Heart left ventricle (tissue), 13 donors: Measurements from ENCODE around the gene DYNLT1.

Experiments used
- POLR2A ChIP-seq, 2 donors: fragments of 450-650 bp; IDR thresholded peaks; one replicate each; pipeline ENCODE4 v1.6.1; 2017; ENCODE audit warnings: antibody characterized with exemption in 2 of 2, mild to moderate bottlenecking in 2 of 2, moderate library complexity in 2 of 2
- TF ChIP-seq, protein P1 (sequence below), 12 donors: fragments of 200-600 bp; sonication (generic) in 4 of 12; IDR thresholded peaks; one replicate each; pipeline versions ENCODE4 v1.5.0 to v1.8.0; 2018 to 2022; ENCODE audit warnings: antibody characterized with exemption in 12 of 12, mild to moderate bottlenecking in 5 of 12
- donor health status: ischemic (EF 13 %, LVEDD 7.1; RV severe dilation, severe dysfunction).
- donor health status: DM: no; HTN: yes; CAD: no.
- donor health status: DM: no; HTN: no; CAD: no.
- donor health status: ischemic (EF 25% LVEDD 6.9; RV normal size, moderate dysfunction).
- donor health status: ischemic (EF 25% LVEDD 5.7; RV mildly dilated, moderate dysfunction).
- donor health status: ischemic (EF 35%, LVEDD 5.7; RV mildly dilated, moderate dysfunction).
- donor health status: nonischemic (EF 11% LVEDD 7.7; RV severe dilation, severe dysfunction).
- donor health status: DM: yes; HTN: yes; CAD: no.
- donor health status: PGD.
- donor health status: ischemic (EF 29% LVEDD 5.4; RV normal size, mild dysfunction).
- donor health status: nonischemic (EF 23%, LVEDD 6.1; RV moderate dilation, normal function).

DNA sequence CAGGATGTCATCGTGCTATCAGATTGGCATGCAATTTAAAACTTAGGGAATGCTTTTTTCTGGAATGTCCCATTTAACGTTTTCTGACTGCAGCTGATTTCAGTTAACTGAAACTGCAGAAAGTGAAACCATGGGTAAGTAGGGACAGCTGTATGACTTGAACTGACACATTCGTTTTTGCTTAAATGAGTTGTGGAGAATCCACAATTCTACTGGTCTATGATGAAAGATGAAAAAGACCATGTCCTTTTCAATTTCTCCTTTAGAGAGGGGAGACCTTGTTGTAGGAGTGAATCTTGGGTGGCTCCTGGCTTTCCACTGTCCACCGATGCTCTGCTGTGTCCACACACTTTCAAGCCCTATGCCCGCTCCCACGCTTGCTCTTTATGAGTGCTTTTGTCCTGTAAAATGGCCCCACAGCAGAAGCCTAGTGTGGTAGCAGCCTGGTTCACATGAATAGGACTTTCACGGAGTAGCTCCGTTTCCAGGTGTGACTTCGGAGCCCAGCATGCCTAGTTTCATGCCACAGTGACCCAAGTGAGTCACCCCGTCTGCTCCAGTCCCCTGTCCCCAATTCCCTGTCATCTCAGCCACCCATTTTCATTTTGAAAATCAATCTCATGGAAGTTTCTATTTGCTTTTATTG lies 21.9 kb downstream of the DYNLT1 start:
- TF ChIP-seq, protein P1, sequence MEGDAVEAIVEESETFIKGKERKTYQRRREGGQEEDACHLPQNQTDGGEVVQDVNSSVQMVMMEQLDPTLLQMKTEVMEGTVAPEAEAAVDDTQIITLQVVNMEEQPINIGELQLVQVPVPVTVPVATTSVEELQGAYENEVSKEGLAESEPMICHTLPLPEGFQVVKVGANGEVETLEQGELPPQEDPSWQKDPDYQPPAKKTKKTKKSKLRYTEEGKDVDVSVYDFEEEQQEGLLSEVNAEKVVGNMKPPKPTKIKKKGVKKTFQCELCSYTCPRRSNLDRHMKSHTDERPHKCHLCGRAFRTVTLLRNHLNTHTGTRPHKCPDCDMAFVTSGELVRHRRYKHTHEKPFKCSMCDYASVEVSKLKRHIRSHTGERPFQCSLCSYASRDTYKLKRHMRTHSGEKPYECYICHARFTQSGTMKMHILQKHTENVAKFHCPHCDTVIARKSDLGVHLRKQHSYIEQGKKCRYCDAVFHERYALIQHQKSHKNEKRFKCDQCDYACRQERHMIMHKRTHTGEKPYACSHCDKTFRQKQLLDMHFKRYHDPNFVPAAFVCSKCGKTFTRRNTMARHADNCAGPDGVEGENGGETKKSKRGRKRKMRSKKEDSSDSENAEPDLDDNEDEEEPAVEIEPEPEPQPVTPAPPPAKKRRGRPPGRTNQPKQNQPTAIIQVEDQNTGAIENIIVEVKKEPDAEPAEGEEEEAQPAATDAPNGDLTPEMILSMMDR (IDR thresholded peaks at IDR 0.05), result no peak
- TF ChIP-seq POLR2A (IDR thresholded peaks at IDR 0.05), result no peak
